ENCODE data around the gene CYS1.

GRCh38 chr2:10103179-10103578 lies 23.0 kb upstream of the CYS1 start:
- TF ChIP-seq POLR2A (IDR thresholded peaks at IDR 0.05) (no peak), CTCF (IDR thresholded peaks at IDR 0.05) (no peak)
